ENCODE measurements around the gene ZNF701.

Gene ZNF701

DNA sequence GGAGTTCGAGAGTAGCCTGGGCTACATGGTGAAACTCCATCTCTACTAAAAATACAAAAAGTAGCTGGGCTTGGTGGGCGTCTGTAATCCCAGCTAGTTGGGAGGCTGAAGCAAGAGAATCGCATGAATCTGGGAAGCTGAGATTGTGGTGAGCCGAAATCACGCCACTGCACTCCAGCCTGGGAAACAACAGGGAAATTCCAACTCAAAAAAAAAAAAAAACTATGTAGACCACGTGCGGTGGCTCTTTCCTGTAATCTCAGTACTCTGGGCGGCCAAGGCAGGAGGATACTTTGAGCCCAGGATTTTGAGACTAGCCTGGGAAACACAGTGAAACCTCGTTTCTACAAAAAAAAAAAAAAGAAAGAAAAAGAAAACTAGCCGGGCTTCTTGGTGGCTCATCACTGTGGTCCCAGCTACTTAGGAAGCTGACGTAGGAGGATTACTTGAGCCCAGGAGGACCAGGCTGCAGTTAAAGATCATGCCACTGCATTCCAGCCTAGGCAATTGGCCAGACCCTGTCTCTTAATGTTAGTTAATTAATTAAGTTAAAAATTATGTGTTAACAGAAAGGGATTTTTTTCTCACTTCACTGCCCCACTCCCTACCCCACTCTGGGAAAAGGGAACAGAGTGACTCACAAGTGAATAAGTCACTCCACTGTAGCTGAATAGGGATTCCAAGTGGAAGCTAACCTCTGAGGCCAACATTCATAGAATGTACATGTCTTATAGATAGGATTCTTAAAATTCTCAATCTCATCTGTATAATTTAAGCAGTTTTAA is 65.9 kb downstream of the ZNF701 start (continued):
- TF ChIP-seq, protein P1, sequence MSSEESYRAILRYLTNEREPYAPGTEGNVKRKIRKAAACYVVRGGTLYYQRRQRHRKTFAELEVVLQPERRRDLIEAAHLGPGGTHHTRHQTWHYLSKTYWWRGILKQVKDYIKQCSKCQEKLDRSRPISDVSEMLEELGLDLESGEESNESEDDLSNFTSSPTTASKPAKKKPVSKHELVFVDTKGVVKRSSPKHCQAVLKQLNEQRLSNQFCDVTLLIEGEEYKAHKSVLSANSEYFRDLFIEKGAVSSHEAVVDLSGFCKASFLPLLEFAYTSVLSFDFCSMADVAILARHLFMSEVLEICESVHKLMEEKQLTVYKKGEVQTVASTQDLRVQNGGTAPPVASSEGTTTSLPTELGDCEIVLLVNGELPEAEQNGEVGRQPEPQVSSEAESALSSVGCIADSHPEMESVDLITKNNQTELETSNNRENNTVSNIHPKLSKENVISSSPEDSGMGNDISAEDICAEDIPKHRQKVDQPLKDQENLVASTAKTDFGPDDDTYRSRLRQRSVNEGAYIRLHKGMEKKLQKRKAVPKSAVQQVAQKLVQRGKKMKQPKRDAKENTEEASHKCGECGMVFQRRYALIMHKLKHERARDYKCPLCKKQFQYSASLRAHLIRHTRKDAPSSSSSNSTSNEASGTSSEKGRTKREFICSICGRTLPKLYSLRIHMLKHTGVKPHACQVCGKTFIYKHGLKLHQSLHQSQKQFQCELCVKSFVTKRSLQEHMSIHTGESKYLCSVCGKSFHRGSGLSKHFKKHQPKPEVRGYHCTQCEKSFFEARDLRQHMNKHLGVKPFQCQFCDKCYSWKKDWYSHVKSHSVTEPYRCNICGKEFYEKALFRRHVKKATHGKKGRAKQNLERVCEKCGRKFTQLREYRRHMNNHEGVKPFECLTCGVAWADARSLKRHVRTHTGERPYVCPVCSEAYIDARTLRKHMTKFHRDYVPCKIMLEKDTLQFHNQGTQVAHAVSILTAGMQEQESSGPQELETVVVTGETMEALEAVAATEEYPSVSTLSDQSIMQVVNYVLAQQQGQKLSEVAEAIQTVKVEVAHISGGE (tag by site-specific recombination; conservative IDR thresholded peaks at IDR 0.05; ENCODE audit: low read depth), result no peak
- no peak for TF ChIP-seq PRDM10 (tag by site-specific recombination; IDR thresholded peaks at IDR 0.05)
